ENCODE measurements around the gene RALGPS2.

RALGPS2 gene

GRCh38 chr1:178724728-178725465 lies at the start of gene RALGPS2 (continued):
- no peak for TF ChIP-seq ZNF521 (tag by site-specific recombination; IDR thresholded peaks at IDR 0.05)
- TF ChIP-seq PRDM1 (tag by site-specific recombination; IDR thresholded peaks at IDR 0.05): no peak

GRCh38 chr1:178679237-178679636 lies 45.8 kb upstream of the RALGPS2 start:
- ChIA-PET POLR2A (no interaction called here), CTCF (interaction anchor here (1.1 kb wide), 1 partner anchor 12 kb away, joined by 3 read pairs; no protein-coding TSS in a partner anchor)
- no peak overlapping the region for H3K27ac ChIP-seq (ENCODE audit: extremely low read depth, low read depth, low read length)
- H3K9me3 ChIP-seq (ENCODE audit: control insufficient read depth, insufficient read depth, low read depth, low read length): no peaks in the 10 kb centered on the region
- no peak overlapping the region for H3K4me3 ChIP-seq (ENCODE audit: low read depth, low read length)
- no peak for TF ChIP-seq ZBTB10 (tag by site-specific recombination; IDR thresholded peaks at IDR 0.05)
- TF ChIP-seq ZNF404 (tag by site-specific recombination; IDR thresholded peaks at IDR 0.05): no peak
- TF ChIP-seq ZBTB20 (tag by site-specific recombination; IDR thresholded peaks at IDR 0.05): no peak
- no peak for TF ChIP-seq KLF9 (tag by site-specific recombination; IDR thresholded peaks at IDR 0.05; ENCODE audit: low read depth)
- TF ChIP-seq ZNF416 (tag by site-specific recombination; IDR thresholded peaks at IDR 0.05): no peak
- no peak for TF ChIP-seq ZNF19 (tag by site-specific recombination; IDR thresholded peaks at IDR 0.05; ENCODE audit: low read depth)
- no peaks in the 10 kb centered on the region for H3K36me3 ChIP-seq (ENCODE audit: control insufficient read depth in 2 of 2, insufficient read depth in 1 of 2, low read length in 2 of 2)
- H3K4me1 ChIP-seq (ENCODE audit: control insufficient read depth, insufficient read depth, low read length): no peaks in the 10 kb centered on the region

- Histone ChIP-seq H3K4me3 (ENCODE audit: low read depth, low read length) (no peak overlapping the region), H3K27ac (ENCODE audit: extremely low read depth, low read depth, low read length) (no peak overlapping the region), H3K36me3 (ENCODE audit: control insufficient read depth in 2 of 2, insufficient read depth in 1 of 2, low read length in 2 of 2) (no peaks in the 10 kb centered on the region), H3K9me3 (ENCODE audit: control insufficient read depth, insufficient read depth, low read depth, low read length) (no peaks in the 10 kb centered on the region), H3K4me1 (ENCODE audit: control insufficient read depth, insufficient read depth, low read length) (no peaks in the 10 kb centered on the region)
- TF ChIP-seq YY1 (tag by site-specific recombination; IDR thresholded peaks at IDR 0.05) (no peak), SCRT2 (tag by site-specific recombination; IDR thresholded peaks at IDR 0.05) (peak; percentile 48)
- CTCF ChIA-PET: interaction anchor here (0.6 kb wide), 1 partner anchor 10 kb away, joined by 6 read pairs; no protein-coding TSS in a partner anchor
- POLR2A ChIA-PET: no interaction called here
Measured at GRCh38 chr1:178682429-178682828, 42.6 kb upstream of the RALGPS2 start.

GRCh38 chr1:178682886-178683285 lies 42.2 kb upstream of the RALGPS2 start:
- Histone ChIP-seq H3K27ac (ENCODE audit: extremely low read depth, low read depth, low read length) (no peak overlapping the region), H3K9me3 (ENCODE audit: control insufficient read depth, insufficient read depth, low read depth, low read length) (no peaks in the 10 kb centered on the region), H3K4me1 (ENCODE audit: control insufficient read depth, insufficient read depth, low read length) (no peaks in the 10 kb centered on the region), H3K36me3 (ENCODE audit: control insufficient read depth in 2 of 2, insufficient read depth in 1 of 2, low read length in 2 of 2) (no peaks in the 10 kb centered on the region), H3K4me3 (ENCODE audit: low read depth, low read length) (no peak overlapping the region)
- no peak for TF ChIP-seq ZNF624 (tag by site-specific recombination; IDR thresholded peaks at IDR 0.05)
- ChIA-PET CTCF (interaction anchor here (0.6 to 1.1 kb wide), 2 partner anchors 70 to 153 kb away, joined by 3 to 4 read pairs; no protein-coding TSS in a partner anchor), POLR2A (no interaction called here)

- H3K4me3 ChIP-seq (ENCODE audit: low read depth, low read length): no peak overlapping the region
- CTCF ChIA-PET: interaction anchor here (0.6 to 1.1 kb wide), 2 partner anchors 70 to 153 kb away, joined by 3 to 4 read pairs; no protein-coding TSS in a partner anchor
- no peak for TF ChIP-seq ZNF510 (tag by site-specific recombination; IDR thresholded peaks at IDR 0.05; ENCODE audit: insufficient replicate concordance)
- no peak for TF ChIP-seq ZBTB21 (tag by site-specific recombination; IDR thresholded peaks at IDR 0.05)
- no peak for TF ChIP-seq INSM2 (tag by site-specific recombination; IDR thresholded peaks at IDR 0.05)
- TF ChIP-seq ZNF664 (tag by site-specific recombination; IDR thresholded peaks at IDR 0.05): no peak
- TF ChIP-seq ZNF555 (tag by site-specific recombination; conservative IDR thresholded peaks at IDR 0.05): no peak
- no peak for TF ChIP-seq ZNF239 (tag by site-specific recombination; IDR thresholded peaks at IDR 0.05)
- no peak for TF ChIP-seq ZNF211 (tag by site-specific recombination; IDR thresholded peaks at IDR 0.05; ENCODE audit: low read depth)
- H3K4me1 ChIP-seq (ENCODE audit: control insufficient read depth, insufficient read depth, low read length): no peaks in the 10 kb centered on the region
- H3K9me3 ChIP-seq (ENCODE audit: control insufficient read depth, insufficient read depth, low read depth, low read length): no peaks in the 10 kb centered on the region
- no peak overlapping the region for H3K27ac ChIP-seq (ENCODE audit: extremely low read depth, low read depth, low read length)
- POLR2A ChIA-PET: no interaction called here
- H3K36me3 ChIP-seq (ENCODE audit: control insufficient read depth in 2 of 2, insufficient read depth in 1 of 2, low read length in 2 of 2): no peaks in the 10 kb centered on the region
Measured at GRCh38 chr1:178683291-178683690, 41.8 kb upstream of the RALGPS2 start.

Data from HEK293 (cell line).